ENCODE measurements around the gene CDHR5.
A peak's percentile ranks its signal among the peaks of the same experiment; 100 is the strongest.

The CDHR5 gene

GRCh38 chr11:609341-609811 is 15.4 kb downstream of the CDHR5 start:
- peak; percentile 3 for DNase-seq

DNA sequence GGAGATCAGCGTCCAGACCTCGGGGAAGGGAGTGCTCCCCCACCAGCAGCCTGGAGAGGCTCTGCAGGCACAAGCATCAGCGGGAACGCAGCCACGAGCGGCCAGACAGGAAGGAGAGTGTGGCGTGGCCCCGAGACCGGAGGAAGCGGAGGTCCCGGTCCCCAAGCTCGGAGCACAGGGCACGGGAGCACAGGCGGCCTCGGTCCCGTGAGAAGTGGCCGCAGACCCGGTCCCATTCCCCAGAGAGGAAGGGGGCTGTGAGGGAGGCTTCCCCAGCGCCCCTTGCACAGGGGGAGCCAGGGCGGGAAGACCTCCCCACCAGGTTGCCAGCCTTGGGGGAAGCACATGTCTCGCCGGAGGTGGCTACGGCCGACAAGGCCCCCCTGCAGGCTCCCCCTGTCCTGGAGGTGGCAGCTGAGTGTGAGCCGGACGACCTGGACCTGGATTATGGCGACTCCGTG is 15.9 kb downstream of the CDHR5 start:
- no peak for DNase-seq

GRCh38 chr11:607971-608659 is 16.6 kb downstream of the CDHR5 start:
- no peak for DNase-seq

GRCh38 chr11:607020-607780 is 17.6 kb downstream of the CDHR5 start:
- no peak for DNase-seq

DNA sequence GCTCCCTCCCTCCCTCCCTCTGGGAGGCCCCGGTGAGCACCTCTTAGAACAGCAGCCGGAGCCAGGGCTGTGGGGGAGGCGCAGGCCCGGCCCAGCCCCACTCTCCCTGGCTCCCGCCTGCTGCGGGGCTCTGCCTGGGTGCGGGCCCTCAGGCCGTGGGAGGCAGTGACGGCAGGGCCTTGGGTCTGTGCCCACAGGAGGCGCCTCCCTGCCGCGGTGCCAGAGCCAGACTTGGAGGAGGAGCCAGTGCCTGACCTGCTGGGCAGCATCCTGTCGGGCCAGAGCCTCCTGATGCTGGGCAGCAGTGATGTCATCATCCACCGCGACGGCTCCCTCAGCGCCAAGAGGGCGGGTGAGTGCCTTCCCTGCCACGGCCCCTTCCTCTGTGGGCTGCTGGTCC is 18.5 kb downstream of the CDHR5 start:
- DNase-seq: no peak

DNA sequence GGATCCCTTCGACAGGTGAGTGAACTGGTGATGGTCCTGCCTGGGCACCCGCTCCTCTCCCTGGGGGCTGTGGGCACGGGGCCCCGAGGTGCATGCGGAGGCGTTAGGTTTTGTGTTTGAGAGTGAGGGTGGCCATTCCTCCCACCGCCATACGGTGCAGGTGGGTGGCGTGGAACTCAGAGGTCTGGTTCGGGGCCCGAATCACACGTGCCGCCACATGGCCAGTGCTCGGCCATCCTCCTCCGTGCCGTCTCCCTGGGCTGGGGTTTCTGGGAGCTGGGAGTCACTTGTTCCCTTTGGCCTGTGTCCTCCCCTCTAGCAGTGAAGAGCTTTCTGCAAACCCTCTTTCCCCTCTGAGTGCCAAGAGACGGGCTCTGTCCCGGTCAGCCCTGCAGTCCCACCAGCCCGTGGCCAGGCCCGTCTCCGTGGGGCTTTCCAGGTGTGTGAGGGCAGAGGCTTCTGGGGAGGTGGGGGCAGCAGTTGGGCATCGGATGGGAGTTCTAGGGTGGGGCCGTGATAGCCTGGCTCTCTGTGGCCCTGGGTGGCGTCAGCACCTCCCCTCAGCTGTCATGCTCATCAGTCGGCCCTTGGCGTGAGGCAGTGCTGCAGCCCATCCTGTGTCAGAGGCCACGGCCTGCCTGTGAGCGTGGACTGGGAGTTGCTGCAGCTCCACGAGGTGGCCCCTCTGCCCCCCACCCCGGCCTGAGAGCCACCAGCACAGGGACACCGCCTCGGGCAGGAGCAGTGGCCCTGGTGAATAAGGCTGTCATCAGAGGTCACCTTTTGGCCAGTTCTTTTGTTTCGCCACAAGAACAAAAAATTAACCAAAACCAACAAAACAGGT is 19.2 kb downstream of the CDHR5 start:
- DNase-seq: no peak

DNA sequence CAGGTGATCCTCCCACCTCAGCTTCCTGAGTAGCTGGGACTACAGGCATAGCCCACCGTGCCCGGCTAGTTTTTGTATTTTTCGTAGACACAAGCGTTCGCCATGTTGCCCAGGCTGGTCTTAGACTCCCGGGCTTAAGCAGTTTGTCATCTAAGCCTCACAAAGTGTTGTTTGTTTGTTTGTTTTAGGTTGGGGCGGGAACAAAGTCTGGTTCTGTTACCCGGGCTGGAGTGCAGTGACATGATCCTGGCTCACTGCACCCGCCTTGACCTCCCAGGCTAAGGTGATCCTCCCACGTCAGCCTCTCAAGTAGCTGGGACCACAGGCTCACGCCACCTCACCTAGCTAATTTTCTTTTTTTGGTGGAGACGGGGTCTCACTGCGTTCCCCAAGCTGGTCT is 21.6 kb downstream of the CDHR5 start:
- no peak for DNase-seq

GRCh38 chr11:601573-602245 is 23.0 kb downstream of the CDHR5 start:
- DNase-seq: no peak

GRCh38 chr11:598005-598680 is 26.6 kb downstream of the CDHR5 start:
- DNase-seq: no peak

GRCh38 chr11:597166-597725 is 27.5 kb downstream of the CDHR5 start:
- DNase-seq: no peak

- DNase-seq: no peak
Observed at GRCh38 chr11:596374-596773, 28.4 kb downstream of the CDHR5 start.

DNA sequence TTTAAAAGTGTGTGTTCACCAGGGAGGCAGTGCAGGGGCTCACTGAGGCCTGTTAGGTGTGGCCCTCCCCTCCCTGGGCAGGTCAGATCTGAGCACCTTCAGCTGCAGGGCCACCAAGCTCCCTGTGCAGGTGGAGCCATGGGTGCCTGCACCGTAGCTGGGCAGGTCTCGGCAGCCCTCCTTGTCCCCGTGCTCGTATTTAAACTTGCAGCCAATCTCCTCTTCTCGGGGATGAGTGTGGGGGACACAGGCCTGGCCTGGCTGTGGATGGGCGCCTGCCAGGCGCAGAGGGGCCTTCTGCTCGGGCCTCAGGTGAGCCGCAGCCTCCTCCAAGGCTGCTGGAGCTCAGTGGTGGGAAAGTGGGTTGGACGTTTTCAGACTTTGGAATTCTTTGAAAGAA is 29.4 kb downstream of the CDHR5 start:
- DNase-seq: no peak

DNA sequence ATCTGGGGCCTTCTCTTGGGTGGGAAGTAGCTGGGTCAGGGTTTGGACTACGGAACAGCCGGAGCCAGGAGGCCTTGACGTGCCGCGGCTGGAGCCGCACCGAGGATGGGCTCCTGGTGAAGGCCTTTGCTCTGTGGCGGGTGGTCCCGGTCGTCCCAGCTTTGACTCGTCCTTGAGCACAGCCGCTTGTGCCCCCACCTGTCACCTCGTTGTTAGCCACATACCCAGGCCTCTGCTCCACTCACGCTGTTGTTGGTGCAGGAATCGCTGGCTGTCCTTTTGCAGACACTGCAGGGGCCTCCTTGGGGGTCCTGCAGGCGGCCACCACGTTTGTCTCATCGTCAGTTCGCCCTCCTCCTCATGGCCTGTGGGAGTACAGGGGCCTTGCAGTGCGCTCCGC is 31.4 kb downstream of the CDHR5 start:
- no peak for DNase-seq

GRCh38 chr11:592918-593317 is 31.8 kb downstream of the CDHR5 start:
- DNase-seq: no peak

DNA sequence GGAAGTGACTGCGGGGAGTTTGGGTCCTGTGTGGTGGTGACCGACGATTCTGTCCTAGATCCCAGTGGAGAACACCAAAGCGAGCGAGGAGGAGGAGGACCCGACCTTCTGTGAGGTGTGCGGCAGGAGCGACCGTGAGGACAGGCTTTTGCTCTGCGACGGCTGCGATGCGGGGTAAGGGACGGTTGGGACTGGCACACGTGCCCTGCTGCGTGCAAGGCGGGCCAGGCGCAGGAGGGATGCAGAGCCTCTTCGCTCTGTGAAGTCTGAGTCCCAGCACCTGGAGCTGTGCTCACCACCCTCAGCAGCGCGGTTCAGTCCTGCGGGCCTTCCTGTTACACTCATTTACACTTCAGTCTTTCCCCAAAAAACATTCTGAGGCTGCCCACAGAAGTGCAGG is 32.3 kb downstream of the CDHR5 start:
- no peak for DNase-seq

GRCh38 chr11:590997-591396 is 33.8 kb downstream of the CDHR5 start:
- DNase-seq: no peak

DNA sequence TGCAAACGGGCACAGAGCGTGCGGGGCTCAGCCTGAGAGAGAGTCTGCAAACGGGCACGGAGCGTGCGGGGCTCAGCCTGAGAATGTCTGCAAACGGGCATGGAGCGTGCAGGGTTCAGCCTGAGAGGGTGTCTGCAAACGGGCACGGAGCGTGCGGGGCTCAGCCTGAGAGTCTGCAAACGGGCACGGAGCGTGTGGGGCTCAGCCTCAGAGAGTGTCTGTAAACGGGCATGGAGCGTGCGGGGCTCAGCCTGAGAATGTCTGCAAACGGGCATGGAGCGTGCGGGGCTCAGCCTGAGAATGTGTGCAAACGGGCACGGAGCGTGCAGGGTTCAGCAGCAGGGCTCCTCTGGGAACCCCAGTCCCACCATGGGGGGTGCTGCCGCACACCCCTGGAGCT is 35.0 kb downstream of the CDHR5 start:
- DNase-seq: no peak

DNA sequence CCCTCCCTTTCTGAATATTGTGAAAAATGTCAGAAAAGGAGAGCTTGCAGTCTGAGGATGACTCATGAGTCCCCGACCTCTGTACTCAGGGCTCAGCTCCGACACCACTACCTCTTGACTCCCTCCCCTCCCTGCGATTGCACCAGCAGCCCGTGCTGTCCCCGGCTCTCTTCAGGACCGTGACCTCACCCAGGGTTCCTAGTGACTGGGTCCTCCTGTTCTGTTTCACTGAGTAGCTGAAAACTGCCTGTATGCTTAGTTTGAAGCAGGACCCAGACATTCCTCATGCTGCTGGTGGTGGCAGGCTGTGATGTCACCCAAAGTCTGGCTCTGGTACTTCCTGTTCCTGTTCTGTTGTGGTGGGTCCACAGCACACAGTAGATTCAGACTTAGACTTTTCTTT is 36.8 kb downstream of the CDHR5 start:
- peak; percentile 83 for DNase-seq

DNA sequence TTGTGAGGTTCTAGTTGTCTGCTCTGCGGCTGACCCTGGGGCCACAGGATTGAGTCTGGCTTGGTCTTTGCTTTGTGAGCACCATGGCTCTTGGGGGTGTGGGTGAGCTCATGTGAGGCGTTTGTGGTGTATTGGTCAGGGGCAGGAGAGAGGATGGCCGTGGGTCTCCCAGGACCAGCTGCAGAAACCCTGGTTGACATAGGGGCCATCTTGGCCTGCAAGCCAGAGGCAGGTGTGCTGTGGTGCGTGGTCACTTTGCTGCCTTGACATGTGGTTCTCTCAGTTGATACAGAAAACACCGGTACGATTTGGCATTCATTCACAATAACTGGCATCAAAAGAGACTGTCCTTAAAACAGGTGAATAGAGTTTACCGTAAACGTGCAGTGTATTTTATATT is 37.2 kb downstream of the CDHR5 start:
- DNase-seq: no peak

GRCh38 chr11:586376-587316 is 38.1 kb downstream of the CDHR5 start:
- DNase-seq: no peak

DNA sequence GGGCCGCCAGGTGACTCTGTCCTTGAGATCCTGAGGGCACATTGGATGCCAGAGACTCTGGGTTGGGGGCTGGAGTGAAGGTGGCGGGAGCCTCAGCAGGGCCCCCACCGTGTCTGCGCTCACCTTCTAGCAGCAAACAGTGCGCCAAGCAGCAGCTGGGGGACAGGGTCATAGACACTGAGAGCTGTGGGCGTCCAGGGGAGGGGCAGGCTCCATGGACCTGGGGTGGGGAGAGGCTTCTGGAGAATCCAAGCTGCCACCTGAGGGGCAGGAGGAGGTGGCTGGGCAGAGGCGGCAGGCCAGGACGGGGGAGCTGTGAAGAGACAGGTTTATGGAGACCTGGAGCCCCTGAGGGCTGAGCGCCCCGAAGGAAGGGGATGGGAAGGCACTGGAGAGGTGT is 40.5 kb downstream of the CDHR5 start:
- DNase-seq: no peak
